Coronary artery (tissue), 2 donors: Measurements from ENCODE around the gene FAAP20.

ENCODE experiments used
- DNase-seq: peaks from one replicate; pipeline ENCODE4 v3.0.0-alpha.2; 2017; ENCODE audit warnings: low spot score
- H3K27ac ChIP-seq, 2 donors: fragments of 200-600 bp; sonication (generic); one replicate each; pipeline ENCODE4 v1.5.1; 2016 to 2019
- H3K4me3 ChIP-seq: fragments of 200-600 bp; sonication (generic); 2 replicates; pipeline ENCODE4 v1.5.1; 2016; ENCODE audit warnings: mild to moderate bottlenecking, moderate library complexity
- TF ChIP-seq, protein P1 (sequence below): fragments of 200-600 bp; sonication (generic); IDR thresholded peaks from one replicate; pipeline ENCODE4 v1.5.1; 2019; ENCODE audit warnings: antibody characterized with exemption

FAAP20 gene

GRCh38 chr1:2175681-2176454, 18.7 kb downstream of the FAAP20 start:
- TF ChIP-seq, protein P1, sequence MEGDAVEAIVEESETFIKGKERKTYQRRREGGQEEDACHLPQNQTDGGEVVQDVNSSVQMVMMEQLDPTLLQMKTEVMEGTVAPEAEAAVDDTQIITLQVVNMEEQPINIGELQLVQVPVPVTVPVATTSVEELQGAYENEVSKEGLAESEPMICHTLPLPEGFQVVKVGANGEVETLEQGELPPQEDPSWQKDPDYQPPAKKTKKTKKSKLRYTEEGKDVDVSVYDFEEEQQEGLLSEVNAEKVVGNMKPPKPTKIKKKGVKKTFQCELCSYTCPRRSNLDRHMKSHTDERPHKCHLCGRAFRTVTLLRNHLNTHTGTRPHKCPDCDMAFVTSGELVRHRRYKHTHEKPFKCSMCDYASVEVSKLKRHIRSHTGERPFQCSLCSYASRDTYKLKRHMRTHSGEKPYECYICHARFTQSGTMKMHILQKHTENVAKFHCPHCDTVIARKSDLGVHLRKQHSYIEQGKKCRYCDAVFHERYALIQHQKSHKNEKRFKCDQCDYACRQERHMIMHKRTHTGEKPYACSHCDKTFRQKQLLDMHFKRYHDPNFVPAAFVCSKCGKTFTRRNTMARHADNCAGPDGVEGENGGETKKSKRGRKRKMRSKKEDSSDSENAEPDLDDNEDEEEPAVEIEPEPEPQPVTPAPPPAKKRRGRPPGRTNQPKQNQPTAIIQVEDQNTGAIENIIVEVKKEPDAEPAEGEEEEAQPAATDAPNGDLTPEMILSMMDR: no peak
- Histone ChIP-seq H3K4me3 (no peak overlapping the region), H3K27ac (no peak overlapping the region)
- DNase-seq: no peak

DNA sequence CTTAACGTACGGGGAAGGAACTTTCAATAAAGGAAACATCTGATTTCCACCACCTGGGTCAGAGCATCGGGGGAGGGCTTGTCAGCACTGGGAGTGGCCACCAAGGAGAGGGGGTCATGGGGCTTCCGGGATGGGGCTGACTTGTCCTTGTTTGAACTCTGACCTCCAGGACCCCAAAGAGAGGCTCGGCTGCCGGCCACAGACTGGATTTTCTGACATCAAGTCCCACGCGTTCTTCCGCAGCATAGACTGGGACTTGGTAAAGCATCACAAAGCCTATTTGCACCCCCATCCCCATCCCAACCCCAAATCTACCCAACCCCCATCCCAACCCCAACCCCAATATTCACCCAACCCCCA, 19.5 kb downstream of the FAAP20 start:
- H3K27ac ChIP-seq: no peak overlapping the region
- H3K4me3 ChIP-seq: peak overlapping the region; percentile 68

DNA sequence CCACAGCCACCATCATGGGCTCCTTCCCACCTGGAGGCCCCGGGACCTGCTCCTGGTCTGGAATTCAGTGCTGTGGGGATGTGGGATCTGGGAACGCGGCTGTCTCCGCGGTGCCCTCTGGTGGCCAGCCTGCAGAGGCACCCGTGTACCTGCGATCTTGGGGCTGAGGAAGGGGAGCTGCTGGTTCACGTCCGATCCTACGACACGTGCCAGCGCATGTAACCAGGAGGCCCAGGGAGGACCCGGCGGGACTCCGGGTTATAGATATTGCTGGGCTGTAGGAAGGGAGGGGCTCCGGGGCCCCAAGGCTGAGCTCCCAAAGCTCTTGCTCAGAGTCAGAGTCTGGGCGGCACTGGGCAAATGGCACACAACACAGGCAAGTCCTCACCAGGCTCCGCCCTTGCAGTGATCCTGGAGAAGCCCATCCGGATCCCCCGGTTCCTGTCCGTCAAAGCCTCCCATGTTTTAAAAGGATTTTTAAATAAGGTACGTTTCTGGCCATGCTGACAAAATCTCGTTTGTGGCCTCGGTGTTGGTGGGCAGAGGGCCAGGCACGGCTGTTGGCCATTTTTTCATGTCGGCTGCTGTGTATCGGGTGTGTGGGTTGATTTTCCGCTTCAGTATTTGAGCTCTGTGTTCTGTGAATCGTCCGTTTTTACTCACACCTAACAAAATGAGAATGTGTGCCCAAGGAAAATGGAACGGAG, 20.1 kb downstream of the FAAP20 start:
- Histone ChIP-seq H3K4me3 (peak overlapping the region; percentile 68), H3K27ac (peak overlapping the region; percentile 20 to 49)
- DNase-seq: peak; percentile 83
- TF ChIP-seq, protein P1: peak; percentile 91

More for the DNA sequence above, 19.5 kb downstream of the FAAP20 start:
- TF ChIP-seq, protein P1: no peak
- DNase-seq: no peak

- TF ChIP-seq, protein P1: no peak
- Histone ChIP-seq H3K27ac (no peak overlapping the region), H3K4me3 (peak overlapping the region; percentile 68)
- DNase-seq: no peak
These were observed 20.8 kb downstream of the FAAP20 start for GRCh38 chr1:2173546-2174347.

- DNase-seq: no peak
- no peak overlapping the region for H3K27ac ChIP-seq
- TF ChIP-seq, protein P1: no peak
- H3K4me3 ChIP-seq: no peak overlapping the region
These were observed 21.9 kb downstream of the FAAP20 start for GRCh38 chr1:2172551-2173146.

DNA sequence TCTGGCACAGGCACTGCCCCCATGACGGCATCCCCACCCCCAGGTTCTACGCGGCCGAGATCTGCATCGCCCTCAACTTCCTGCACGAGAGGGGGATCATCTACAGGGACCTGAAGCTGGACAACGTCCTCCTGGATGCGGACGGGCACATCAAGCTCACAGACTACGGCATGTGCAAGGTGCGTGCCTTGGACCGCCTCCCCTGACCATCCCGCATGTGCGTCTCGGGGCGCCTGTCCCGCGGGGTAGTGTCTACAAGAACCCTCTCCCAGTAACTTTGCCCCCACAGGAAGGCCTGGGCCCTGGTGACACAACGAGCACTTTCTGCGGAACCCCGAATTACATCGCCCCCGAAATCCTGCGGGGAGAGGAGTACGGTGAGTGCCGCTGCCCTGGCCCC, 22.6 kb downstream of the FAAP20 start:
- H3K4me3 ChIP-seq: no peak overlapping the region
- no peak for DNase-seq

More for the DNA sequence above, 22.6 kb downstream of the FAAP20 start:
- TF ChIP-seq, protein P1: no peak
- H3K27ac ChIP-seq: no peak overlapping the region
